ENCODE measurements around the gene PLPP2. TPM values are rescaled to one million over a fixed set of nuclear protein-coding genes. Genes with fewer than 3 reads are reported as not detected.

Gene PLPP2
- polyA plus RNA-seq, 1 donor = 0.52 TPM

DNA sequence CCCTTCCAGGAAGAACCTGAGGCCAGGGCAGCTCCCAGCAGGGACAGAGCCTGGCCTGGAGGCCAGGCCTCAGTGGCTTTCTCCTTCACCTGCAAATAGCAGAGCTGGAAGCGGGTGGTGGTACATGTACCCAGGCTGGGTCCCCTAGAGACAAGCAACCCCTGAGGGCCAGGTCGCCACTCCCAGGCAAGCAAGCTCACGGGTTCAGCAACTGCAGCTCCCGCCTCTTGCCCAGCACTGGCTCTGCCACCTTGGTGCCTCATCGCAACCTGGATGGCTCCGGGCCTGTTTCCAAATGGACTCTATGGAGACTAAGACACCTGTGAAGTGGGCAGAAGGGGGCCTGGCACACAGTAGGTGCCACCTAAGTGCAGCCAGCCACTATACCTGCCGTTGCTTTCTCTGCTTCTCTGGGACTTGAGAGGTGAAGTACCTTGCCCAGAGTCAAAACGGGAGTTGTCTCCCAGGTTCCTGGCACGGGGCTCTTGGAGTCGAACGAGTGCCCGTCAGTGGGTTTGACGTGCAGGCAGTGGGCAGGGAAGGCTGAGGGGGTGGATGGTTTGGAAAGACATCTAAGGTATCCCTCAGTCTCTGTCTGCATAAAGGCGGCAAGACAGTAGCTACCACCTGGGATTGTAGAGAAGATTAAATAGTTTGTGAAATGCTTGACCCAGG lies 2.4 kb upstream of the PLPP2 start:
- no peak for DNase-seq (ENCODE audit: low read depth)

DNA sequence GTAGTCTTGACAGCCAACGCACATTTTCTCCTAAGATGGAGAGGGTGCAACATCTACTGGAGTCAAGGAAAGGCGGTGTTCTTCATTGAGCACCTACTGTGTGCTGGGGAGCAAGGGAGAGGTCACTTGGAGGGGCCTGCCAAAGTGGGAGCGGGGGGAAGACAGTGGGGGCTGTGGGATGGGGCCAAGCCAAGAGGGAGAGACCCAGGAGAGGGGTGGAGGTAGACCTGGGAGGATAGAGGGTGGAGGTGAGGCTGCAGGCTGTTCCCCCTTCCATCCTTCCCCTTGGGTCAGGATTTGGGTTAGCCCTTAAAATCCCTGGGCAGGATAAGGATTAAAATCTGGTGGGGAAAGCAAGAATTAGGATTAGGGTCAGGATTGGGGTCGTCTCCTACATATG lies 1.7 kb upstream of the PLPP2 start:
- no peak for DNase-seq (ENCODE audit: low read depth)

DNA sequence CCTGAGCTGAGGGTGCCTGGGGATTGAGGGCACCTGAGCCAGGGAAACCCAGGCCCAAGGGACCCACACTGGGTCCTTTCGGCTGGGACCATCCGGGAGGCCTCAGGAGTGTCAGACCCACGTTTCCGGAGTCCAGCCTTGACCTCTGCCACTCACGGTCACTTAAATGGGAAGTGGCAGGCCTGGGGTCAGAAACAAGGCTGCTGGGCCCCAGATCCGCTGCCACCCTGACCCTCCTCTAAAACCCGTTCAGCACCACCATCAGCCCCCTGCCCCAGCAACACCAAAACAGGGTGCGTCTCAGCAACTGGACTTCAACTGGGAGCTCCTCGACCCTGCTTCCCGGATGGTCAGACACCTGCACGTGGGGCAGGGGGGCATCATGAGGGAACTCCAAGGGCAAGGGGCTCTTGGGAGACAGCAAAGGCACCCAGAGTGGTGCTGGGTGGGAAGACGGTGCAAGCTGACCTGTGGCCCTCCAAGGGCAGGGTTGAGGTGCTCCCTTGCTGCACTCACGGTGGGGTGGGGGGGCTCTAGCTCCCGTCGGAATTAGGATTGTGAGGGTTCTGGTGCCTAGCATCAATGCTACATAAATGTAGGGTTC lies 1.2 kb upstream of the PLPP2 start:
- DNase-seq (ENCODE audit: low read depth) = no peak

DNA sequence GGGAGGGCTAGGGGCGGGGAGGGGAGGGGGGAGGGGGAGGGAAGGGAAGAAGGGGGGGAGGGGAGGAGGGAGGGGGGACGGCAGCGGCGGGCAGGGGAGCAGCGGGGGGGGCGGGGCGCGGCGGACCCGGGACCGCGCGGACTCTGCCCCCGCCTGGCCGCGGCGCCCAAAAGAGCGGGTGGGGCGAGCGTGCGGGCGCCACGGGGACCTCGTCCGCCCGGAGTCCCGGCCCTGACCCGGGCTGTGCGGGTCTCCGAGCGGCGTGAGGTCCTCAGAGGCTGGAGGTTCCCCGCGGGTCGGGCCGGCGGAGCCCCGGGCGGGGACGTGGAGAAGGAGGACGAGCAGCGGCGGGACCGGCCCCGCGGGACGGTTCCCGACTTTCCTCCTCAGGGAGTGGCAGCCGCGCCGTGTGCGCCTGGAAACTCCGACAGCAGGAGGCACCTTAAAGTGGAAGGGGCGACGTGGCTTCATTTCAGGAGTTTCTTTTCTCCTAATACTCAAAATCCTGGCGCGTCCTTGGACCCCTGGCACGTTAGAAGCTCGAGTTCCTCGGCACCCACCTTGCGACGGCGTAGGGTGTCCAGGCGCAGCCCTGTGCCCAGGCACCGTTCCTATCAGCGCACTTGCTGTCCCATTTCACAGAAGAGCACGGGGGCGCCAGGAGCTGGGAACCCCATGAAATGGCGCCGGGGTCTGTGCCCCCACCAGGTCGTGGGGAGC lies 518 bp upstream of the PLPP2 start:
- no peak for DNase-seq (ENCODE audit: low read depth)

DNA sequence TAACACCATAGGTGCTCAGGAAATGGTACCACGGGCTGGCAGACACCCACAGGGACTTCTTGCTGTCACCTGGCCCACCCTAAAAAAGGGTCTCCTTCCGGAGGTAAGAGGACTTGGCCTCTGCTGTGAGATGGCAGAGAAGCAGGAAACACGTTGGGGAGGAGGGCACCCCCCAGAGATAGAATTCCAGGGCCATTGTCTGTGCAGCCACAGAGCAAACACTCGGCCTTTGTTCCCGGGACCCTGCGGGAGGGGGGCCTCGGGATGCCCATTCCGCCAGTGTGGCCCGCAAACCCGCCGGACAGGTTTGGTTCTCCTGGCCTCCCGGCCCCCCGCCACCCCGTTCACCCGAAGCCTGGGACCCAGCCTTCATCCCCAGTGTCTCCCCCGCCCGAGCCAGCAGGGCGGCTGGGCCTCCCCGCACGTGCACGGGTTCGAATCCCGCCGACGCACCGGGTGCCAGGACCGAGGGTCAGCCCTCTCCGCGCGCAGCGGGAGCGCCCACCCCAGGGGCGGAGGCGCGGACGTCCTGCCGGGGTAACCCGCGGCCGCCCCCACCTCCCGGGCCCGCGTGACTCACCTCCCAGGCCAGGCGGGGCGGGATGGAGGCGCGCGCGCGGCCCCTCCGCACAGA lies 714 bp downstream of the PLPP2 start:
- no peak for DNase-seq (ENCODE audit: low read depth)

DNA sequence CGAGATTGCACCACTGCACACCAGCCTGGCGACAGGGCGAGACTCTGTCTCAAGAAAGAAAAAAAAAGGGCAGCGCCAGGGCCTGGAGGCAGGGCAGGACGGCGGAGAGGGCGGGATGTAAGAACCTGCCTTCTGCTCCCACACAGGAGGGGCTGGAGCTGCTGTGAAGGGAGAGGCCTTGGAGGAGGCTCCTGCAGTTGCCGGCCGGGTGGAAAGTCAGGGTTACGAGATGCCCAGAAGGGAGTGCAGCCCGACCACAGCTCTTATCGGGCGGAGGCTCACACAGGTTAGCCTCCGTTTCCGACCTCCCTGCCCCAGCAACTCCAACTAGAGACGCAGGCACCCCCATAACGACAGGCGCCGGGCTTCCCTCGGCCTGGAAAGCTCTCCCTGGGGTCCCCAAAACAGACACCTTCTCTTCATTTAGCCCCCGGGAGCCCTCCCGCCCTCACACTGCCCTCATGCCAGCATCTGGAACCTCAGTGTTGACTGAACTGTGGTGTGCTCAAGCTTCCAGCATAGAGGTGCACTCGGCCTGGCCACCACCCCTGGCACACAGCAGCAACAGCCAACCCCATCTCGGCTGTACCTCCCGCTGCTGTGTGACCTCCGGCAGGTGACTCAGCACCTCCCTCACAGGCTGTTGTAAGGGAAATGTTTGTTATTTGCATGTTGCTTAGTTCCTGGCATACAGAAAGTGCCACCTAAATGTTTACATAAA lies 1.4 kb downstream of the PLPP2 start:
- DNase-seq (ENCODE audit: low read depth) = no peak

DNA sequence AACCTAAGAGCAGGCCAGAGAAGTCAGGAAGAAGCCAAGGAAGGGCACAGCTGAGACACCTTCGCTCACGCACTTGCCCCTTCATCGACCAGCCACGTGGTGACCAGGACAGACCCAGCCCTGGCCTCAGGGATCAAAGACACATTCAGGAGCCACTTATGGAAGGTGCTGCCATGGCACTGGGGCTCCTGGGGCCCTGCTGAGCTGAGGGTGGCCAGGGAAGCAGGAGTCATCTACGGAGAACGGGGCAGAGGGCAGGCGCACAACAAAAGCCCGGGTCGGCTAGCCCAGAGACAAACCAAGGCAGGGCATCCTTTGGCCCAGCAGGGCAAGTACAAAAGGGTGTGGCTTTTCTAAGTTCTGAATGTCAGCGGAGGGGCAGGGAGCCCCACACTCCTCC lies 2.3 kb downstream of the PLPP2 start:
- no peak for DNase-seq (ENCODE audit: low read depth)

DNA sequence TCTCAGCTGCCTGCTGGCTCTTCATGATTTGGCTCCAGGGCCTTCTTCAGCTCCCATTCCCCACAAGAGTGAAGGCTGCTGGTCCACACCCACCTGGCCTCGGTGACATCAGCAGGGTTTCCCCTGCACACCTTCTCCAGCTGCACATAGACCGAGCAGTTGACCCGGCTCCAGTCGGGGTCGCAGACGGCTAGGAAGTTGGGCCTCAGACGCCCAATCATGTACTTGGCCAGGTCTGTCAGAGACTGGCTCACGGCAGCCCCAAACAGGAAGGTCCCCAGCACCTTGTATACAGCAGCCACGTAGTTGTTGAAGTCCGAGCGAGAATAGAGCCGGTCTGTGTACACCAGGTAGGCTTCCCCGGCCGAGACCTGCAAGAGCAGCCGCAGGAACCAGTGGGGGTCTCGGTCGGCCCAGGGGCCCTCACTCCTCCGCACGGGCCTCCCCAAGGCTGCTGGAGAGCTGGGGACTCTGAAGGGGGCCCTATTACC lies 3.8 kb downstream of the PLPP2 start:
- no peak for DNase-seq (ENCODE audit: low read depth)

DNA sequence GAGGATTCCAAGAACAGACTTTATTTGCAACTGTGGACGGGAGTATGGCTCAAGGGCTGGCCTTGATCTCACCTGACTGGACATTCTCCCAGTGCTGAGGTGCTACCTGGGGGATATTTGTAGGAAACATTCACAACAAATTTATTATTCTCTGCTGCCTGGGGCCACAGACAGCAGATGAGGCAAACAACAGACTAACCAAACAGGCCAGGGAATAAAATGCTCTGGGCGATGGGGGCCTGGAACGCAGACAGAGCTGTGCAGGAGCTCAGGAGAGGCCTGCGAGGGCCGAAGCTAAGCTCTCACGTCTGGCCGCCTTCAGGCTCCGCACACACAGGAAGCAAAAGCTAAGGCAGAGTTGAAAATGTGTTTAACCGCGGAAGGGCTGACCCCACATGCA lies 7.8 kb downstream of the PLPP2 start:
- no peak for DNase-seq (ENCODE audit: low read depth)

DNA sequence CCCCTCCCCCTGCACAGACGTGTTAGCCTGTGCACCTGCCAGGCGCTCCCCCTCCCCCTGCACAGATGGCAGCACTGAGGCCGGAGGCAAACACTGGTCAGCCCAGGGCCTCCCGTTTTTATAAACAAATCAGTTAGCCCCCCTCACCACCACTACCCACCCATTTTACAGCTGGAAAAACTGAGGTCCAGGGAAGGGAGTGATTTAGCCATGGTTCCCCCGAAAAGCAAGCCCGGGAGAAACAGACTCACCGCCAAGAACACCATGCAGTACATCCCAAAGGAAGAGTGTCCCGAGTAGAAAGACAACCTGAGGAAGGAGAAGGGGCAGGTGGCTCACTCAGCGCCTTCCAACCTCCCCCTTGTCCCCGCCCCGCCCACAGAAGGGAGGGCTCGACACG lies 8.7 kb downstream of the PLPP2 start:
- no peak for DNase-seq (ENCODE audit: low read depth)

DNA sequence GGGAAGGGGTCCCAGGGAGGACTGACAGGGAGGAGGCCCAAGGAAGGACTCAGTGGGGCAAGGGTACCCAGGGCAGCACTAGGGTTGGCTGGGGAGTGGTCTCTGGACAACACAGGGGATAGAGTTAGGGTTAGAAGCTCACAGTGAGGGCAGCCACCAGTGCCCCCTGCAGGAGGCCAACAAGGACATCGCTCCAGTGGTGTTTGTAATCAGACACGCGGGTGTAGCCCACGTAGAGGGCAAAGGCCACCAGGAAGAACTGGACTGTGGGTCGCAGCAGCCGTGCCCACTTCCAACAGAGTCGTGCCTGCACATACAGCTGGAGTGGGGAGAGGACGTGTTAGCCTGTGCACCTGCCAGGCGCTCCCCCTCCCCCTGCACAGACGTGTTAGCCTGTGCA lies 9.2 kb downstream of the PLPP2 start:
- DNase-seq (ENCODE audit: low read depth) = no peak

DNA sequence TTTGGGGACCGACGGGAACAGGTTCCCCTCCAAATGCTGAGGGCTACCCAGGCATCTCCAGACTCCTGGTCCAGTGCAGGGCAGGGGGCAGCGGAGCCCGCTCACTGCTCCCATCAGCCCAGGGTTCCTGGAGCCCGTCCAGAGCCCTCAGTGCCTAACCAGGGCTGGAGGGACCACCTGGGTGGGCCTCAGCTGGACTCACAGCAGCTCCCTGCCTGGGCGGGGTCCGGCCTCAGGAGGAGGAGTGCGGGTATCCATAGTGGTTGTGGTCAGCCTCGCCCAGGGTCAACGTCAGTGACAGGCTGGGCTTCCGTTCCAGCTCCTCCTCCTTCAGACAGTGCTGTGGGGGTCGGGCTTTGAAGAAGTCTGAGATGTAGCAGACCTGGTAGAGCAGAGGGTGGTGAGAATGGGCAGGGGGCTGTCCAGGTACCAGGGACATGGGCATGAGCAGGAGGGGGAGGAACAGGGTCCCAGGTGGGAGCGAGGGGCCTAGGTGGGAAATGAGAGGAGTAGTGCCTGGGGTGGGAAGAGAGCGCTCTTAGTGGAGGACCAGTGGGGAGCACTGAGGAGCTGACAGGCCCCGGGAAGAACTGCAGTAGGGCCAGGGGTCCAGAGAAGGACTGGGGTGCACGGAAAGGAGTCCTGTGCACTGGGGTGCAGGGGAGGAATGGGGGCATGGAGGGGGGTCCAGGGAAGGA lies 9.9 kb downstream of the PLPP2 start:
- DNase-seq (ENCODE audit: low read depth) = no peak

DNA sequence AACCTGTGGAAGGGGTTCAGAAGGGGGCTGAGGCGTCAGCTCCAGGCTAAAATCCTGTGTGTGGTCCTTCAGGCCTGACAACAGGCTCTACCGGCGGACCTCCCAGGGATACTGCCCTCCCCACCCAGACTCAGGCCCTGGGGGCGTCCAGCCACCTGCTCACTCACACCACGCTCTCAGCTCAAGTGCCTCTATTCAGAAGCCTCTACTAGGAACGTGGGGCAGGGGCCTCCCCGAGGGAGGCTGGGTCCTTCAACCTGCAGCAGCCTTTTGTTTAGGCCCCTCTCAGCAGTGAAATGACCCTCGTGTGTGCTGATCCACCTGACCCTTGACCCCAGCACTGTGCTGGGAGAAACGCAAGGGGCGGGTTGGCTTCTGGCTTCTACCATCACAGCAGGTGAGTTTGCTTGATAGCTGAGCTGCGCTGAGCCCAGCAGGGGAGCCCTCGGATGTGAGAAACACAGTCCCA lies 10.6 kb downstream of the PLPP2 start:
- no peak for DNase-seq (ENCODE audit: low read depth)

DNA sequence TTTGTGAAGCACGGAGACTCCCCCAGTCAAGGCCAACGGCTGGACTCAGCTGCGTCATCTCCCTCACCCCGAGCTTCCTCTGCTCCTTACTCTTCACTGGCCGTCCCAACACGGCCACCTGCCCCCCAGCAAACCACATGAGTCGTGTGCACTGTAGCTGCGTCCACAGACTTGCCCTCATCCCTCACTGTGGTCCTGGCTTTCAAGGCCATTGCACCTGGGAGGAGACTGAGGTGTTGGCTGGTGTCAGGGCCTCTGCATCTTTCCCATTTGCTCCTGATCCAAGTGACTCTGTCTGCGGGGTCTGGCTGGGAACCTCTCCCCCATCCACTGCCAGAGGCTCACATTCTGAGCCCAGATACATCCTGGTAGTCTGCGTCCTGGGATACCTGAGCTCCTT lies 11.5 kb downstream of the PLPP2 start:
- DNase-seq (ENCODE audit: low read depth) = no peak

DNA sequence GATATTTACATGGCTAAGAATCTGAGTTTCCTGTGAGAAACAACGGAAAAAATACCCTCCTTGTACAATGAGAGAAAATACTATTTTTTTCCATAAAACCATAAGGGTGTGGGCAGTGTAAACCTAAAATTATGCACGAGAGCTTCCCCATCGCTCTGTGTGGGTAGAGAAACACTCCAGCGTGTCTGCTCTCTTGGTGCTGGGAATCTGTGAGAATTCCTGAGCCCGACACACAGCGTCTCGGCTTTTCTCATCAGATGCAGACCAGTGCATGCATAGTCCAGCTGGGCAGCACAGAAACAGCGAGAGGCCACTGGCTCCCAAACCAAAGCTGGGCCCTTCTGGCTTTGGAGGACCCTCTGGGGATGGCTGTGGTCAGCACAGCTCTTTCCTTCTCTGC lies 12.0 kb downstream of the PLPP2 start:
- DNase-seq (ENCODE audit: low read depth) = no peak

DNA sequence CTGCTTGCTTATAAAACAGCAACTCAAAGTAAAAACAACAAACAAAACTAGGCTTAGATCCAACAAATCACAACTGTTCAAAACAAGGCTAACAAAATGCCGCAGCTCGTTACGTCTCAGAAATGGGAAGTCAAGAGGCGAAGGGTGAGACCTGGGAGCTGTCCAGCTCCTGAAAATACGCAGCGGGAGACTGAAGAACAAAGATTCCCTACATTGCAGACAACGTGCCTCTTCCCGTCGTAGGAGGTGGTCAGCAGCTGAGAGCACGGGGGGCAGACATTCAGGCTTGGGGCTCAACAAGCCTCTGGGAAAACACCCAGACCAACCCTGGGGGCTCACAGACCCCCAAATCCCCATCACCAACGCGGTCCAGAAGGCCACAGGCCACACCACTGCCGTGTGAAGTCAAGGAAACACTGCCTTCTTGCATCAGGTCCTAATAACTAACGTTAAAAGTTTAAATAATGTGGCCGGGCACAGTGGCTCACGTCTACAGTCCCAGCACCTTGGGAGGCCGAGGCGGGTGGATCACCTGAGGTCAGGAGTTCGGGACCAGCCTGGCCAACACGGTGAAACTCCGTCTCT lies 13.5 kb downstream of the PLPP2 start:
- DNase-seq (ENCODE audit: low read depth) = no peak

DNA sequence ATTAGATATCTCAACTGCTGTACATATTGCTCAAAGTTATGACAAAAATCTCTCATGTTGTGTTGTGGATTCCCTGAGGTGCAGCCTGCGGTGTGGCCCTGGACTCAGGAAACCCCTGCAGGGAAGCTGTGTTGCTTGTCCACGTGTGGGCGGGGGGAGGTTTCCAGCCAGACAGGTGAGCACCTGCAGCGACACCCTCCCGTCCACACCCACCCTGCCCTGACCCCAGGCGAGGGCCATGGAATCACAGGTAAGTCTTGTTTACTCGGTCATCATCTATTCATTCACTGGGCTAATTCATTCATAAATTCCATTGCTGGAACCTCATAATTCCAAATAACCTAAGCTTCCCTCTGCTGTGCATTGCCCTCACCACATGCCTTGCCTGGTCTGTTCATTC lies 14.1 kb downstream of the PLPP2 start:
- DNase-seq (ENCODE audit: low read depth) = no peak

DNA sequence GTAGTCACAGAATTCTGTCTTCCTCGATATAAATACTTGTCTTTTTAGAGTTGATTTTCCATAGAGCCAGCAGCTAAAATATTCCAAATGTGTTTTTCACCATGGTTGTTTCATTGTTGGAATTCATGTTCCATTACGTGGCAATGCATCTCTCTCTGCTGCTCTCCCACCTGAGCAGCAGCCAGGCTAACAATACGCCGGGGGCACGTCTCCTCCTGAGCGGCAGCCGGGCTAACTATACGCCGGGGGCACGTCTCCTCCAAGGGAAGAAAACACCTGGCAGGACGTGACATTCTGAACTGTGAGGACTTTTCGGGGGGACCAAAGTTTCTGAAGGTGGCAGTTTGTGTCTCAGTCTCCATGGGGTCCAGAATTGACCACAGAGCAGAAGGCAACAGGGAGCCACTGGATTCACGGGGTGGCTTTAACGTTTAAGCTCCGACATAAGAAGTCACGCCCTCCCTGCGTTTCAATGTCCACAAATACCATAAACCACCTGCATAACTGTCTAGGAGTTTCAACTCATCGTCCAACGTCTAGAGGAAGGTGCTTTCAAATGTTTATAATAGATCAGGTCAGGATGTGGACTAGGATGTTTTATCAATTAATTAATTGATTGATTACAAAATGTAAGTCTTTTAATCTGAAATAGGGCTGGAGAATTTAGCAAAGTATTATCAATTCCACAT lies 15.1 kb downstream of the PLPP2 start:
- DNase-seq (ENCODE audit: low read depth) = no peak

DNA sequence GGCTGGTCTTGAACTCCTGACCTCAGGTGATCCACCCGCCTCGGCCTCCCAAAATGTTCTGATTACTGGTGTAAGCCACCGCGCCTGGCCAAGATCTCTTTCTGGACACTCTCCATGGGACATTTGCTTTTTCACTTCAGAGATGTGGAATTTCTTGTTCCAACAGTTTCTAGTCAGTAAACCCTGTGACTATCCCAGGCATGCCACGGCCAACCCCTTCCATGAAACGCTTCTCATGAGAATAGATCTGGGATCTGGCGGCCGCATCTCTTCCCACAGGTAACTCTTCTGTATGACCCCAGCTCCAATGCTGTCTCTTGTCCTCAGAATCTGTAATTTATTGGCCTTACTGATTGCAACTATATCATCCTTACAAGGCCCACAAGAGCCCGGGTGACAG lies 16.2 kb downstream of the PLPP2 start:
- no peak for DNase-seq (ENCODE audit: low read depth)

DNA sequence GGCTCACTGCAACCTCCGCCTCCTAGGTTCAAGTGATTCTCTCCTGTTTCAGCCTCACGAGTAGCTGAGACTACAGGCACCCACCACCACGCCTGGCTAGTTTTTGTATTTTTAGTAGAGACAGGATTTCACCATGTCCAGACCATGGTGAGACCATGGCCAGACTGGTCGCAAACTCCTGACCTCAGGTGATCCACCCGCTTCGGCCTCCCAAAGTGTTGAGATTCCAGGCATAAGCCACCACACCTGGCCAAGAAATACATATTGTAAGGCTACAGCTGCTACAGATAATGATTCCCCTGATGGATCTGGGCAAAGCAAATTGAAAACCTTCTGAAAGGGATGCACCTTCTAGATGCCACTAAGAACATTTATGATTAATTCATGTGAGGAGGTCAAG lies 17.8 kb downstream of the PLPP2 start:
- no peak for DNase-seq (ENCODE audit: low read depth)

Data from forelimb muscle (tissue), 1 donor.